C1 segment of cervical spinal cord (tissue), 14 donors: ENCODE results near the gene HCN3.
A peak's percentile ranks its signal among the peaks of the same experiment; 100 is the strongest.
"Not testable (repeated sequence)": the region's sequence is repeated elsewhere in the genome, so short reads cannot be mapped to it uniquely, and the experiment has no call there.

Source experiments
- DNase-seq, 14 donors: peaks; one replicate each; lab custom pipeline; 2025; lab: John Stamatoyannopoulos, UW

Gene HCN3

DNA sequence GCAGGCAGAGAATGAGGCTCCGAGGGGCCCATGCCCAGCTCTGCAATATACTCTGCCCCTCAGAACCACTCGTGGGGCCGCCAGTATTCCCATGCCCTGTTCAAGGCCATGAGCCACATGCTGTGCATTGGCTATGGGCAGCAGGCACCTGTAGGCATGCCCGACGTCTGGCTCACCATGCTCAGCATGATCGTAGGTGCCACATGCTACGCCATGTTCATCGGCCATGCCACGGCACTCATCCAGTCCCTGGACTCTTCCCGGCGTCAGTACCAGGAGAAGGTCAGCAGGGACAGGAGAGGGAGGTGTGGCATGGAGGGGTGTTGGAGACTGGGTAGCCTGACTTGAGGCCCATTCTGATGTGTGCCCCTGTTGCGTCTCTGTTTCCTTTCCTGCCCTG, 7.2 kb downstream of the HCN3 start:
- DNase-seq: no peak

GRCh38 chr1:155285063-155285462, 7.8 kb downstream of the HCN3 start:
- no peak for DNase-seq

DNA sequence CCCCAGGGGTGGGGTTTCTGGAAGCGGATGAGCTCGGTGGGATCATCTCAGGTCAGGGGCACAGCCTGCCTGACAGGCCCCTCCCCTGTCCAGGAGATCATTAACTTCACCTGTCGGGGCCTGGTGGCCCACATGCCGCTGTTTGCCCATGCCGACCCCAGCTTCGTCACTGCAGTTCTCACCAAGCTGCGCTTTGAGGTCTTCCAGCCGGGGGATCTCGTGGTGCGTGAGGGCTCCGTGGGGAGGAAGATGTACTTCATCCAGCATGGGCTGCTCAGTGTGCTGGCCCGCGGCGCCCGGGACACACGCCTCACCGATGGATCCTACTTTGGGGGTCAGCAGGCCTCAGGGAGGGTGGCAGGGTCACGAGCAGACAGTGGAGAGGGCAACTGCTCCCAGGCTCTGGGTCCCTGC, 8.4 kb downstream of the HCN3 start:
- no peak for DNase-seq

DNA sequence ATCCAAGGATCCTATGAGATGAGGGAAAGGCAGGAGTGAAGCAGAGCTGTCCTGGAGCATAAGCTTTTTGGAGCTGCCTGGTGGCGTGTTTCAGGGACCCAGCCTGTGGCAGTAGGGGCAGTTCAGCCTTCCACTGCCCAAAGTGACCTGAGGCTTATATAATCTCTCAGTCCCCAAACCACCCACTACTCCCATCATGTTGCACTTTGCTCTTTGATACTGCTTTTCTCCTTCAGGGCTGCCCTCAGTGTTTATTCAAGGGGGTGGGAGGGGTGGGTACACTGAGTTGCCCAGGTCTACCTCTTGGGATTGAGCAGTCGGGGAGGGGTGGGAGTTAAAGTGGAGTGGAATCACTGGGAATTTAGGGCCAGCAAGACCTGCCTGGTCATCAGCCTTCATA, 9.3 kb downstream of the HCN3 start:
- no peak for DNase-seq

- DNase-seq: no peak
Measured at GRCh38 chr1:155287987-155288543, 10.8 kb downstream of the HCN3 start.

- DNase-seq: not testable (repeated sequence)
Measured at GRCh38 chr1:155291006-155291405, 13.7 kb downstream of the HCN3 start.

DNA sequence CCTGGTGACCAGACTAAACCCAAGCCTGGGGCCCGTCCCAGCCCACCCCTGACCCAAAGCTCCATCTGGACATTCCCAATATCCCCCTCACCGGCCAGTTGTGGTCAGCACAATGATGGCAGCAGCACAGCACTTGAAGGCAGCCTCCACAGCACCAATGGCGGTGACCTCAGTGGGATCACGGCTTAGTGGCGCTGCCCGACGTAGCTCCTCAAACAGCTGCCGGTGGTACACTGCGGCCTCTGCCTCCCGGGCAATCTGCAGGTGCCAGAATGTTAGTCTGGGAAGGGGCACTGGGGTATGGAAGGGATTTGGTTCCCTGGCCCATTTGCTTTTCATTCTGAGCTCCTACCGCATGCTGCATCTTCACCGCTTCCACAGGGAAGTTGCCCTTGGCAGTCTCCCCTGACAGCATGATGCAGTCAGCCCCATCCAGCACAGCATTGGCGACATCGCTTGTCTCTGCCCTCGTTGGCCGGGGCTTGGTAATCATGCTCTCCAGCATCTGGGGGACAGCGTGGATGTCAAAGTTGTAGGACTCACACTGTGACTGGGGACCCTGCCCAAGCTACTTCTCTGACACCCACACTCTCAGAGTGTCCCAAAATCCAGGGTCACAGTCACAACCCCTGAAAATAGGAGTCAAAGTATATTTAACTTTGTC, 16.0 kb downstream of the HCN3 start:
- DNase-seq: no peak

- no peak for DNase-seq
Measured at GRCh38 chr1:155294520-155295182, 17.4 kb downstream of the HCN3 start.

GRCh38 chr1:155295183-155295941, 18.1 kb downstream of the HCN3 start:
- no peak for DNase-seq

- DNase-seq: no peak
Measured at GRCh38 chr1:155295942-155296267, 18.6 kb downstream of the HCN3 start.

GRCh38 chr1:155296661-155297060, 19.4 kb downstream of the HCN3 start:
- no peak for DNase-seq

DNA sequence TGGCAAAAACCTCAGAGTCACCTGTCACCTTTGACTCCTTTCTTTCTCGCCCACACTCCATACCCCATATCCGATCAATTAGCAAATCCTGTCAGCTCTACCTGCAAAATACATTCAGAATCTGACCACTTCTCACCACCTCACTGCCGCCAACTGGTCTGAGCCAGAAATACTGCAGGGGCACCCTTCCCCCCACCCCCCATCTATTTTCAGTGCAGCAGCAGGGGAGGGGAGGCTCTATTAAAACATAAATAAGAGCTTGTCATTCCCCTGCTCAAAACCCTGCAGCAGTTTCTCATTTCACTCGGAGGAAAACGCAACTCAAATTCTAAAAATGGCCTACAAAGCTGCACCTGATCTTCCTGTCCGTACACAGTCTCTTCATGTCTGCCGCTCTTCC, 20.1 kb downstream of the HCN3 start:
- no peak for DNase-seq

- DNase-seq: no peak
Measured at GRCh38 chr1:155300024-155300423, 22.8 kb downstream of the HCN3 start.

DNA sequence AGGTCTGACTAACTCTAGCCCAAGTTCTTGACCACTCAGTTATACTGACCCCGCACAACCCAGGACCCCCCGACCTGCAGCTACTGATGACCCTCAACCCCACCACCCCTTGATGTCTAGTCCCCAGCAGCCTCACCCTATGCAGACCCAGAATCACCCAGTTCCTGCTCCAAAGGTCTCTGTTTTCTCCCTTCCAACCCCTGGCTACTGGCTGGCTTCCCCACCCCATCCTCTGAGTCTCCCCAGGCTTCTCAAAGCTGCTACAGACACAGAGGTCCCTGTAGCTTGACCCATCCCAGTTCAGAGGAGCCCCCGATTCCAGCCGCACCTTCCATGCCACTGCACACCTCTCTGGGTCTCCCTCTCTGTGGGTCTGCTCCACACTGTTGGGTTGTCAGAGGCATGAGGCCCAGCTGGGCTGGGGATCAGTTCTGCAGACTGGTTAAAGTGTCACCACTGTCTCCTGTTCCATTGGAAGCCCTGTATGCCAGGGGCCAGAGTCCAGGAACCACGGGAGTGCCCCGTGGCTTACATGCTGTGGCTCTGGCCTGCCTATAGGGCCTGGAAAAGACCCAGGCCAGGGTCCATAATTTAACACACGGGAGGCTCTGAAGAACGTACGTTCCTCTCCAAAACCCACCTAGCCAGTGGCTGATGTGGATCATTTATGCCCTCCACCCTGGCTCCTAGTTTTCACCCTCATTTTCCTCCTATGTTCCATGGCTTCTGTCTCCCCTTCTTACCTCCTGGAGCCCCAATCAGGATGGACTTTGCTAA, 23.5 kb downstream of the HCN3 start:
- no peak for DNase-seq

- DNase-seq: no peak
Measured at GRCh38 chr1:155301342-155301841, 24.1 kb downstream of the HCN3 start, which contains the start of gene PKLR. PKLR (minus strand) TSS chr1:155301438; CDS start chr1:155301395, 43 bp downstream.

- no peak for DNase-seq
Measured at GRCh38 chr1:155304558-155305063, 27.3 kb downstream of the HCN3 start.

GRCh38 chr1:155305881-155306391, 28.7 kb downstream of the HCN3 start:
- no peak for DNase-seq

- no peak for DNase-seq
Measured at GRCh38 chr1:155307247-155307740, 30.0 kb downstream of the HCN3 start.

GRCh38 chr1:155308493-155309422, 31.5 kb downstream of the HCN3 start, which contains the start of gene FDPS:
FDPS (plus strand) TSS chr1:155308866; CDS start chr1:155309790, 924 bp downstream.
- peak; percentile 93 to 99 (median 98) for DNase-seq
